IMR-90 (cell line): ENCODE results near the gene TECPR2. TPM values are rescaled to one million over a fixed set of nuclear protein-coding genes. Genes with fewer than 3 reads are reported as not detected.

Experiments used
- ATAC-seq: fragments of 200-7000 bp; cut with Tn5 transposase; 2 replicates; pipeline ENCODE4 v1.9.1; 2020; ENCODE audit warnings: low read depth, mild to moderate bottlenecking, moderate library complexity
- BruUV-seq: library from RNA; stranded (reverse); fragments of 400-500 nt; replicated peaks from 2 replicates; lab custom pipeline; 2021; lab: Mats Ljungman, UMichigan
- CTCF ChIA-PET: fragments of 300-600 bp; formaldehyde crosslinking; extraction: SDS; loops from one replicate; lab custom pipeline; 2021; ENCODE audit warnings: antibody characterized with exemption; lab: Yijun Ruan, JAX
- POLR2A ChIA-PET: fragments of 300-600 bp; sonication (Branson Sonifier 250); formaldehyde crosslinking; loops from one replicate; lab custom pipeline; 2022; ENCODE audit warnings: antibody characterized with exemption; ENCODE audit not compliant: unreplicated experiment; lab: Charles Lee
- DNase-seq: peaks from one replicate; pipeline ENCODE4 v3.0.0; 2013
- H2AFZ ChIP-seq: replicated peaks from 2 replicates; pipeline ENCODE3; 2013; ENCODE audit warnings: low read length, mild to moderate bottlenecking; ENCODE audit not compliant: poor library complexity
- H2AK5ac ChIP-seq: 2 replicates; pipeline ENCODE4 v1.6.1; 2013; ENCODE audit warnings: low read depth, low read length, inconsistent platforms
- H2AK9ac ChIP-seq: replicated peaks from 2 replicates; pipeline ENCODE3; 2013; ENCODE audit warnings: mild to moderate bottlenecking, low read depth, low read length, moderate library complexity; ENCODE audit not compliant: poor library complexity
- H2BK120ac ChIP-seq: 2 replicates; pipeline ENCODE4 v1.6.1; 2013; ENCODE audit warnings: low read depth, low read length, inconsistent platforms
- H2BK15ac ChIP-seq: 3 replicates; pipeline ENCODE4 v1.6.1; 2013; ENCODE audit warnings: low read depth, low read length, inconsistent platforms
- H2BK20ac ChIP-seq: 2 replicates; pipeline ENCODE4 v1.6.1; 2013; ENCODE audit warnings: low read depth, mild to moderate bottlenecking, inconsistent platforms, low read length, moderate library complexity
- H2BK5ac ChIP-seq: 2 replicates; pipeline ENCODE4 v1.6.1; 2013; ENCODE audit warnings: mild to moderate bottlenecking, low read depth, low read length, inconsistent platforms; ENCODE audit not compliant: poor library complexity, severe bottlenecking
- H3K14ac ChIP-seq: replicated peaks from 2 replicates; pipeline ENCODE4 v1.6.1; 2013; ENCODE audit warnings: low read depth, low read length, inconsistent platforms
- H3K18ac ChIP-seq: 2 replicates; pipeline ENCODE4 v1.6.1; 2013; ENCODE audit warnings: low read depth, low read length, control low read depth
- H3K23ac ChIP-seq: 2 replicates; pipeline ENCODE4 v1.6.1; 2013; ENCODE audit warnings: low read depth, low read length, inconsistent platforms
- H3K27ac ChIP-seq: 2 replicates; pipeline ENCODE4 v1.5.1; 2013; ENCODE audit warnings: mild to moderate bottlenecking, control low read depth, low read length; ENCODE audit not compliant: insufficient read depth
- H3K27me3 ChIP-seq: 2 replicates; pipeline ENCODE4 v1.6.1; 2013; ENCODE audit warnings: low read length; ENCODE audit not compliant: control insufficient read depth, insufficient read depth
- H3K36me3 ChIP-seq: 2 replicates; pipeline ENCODE4 v1.6.1; 2013; ENCODE audit warnings: low read length, mixed read lengths; ENCODE audit not compliant: control insufficient read depth, insufficient read depth
- H3K4ac ChIP-seq: 2 replicates; pipeline ENCODE4 v1.6.1; 2013; ENCODE audit warnings: low read depth, low read length, inconsistent platforms
- H3K4me1 ChIP-seq: 2 replicates; pipeline ENCODE4 v1.6.1; 2013; ENCODE audit warnings: low read length, mixed read lengths; ENCODE audit not compliant: control insufficient read depth, insufficient read depth
- H3K4me2 ChIP-seq: 2 replicates; pipeline ENCODE4 v1.6.1; 2013; ENCODE audit warnings: low read depth, mild to moderate bottlenecking, control low read depth, low read length, moderate library complexity
- H3K4me3 ChIP-seq: 2 replicates; pipeline ENCODE4 v1.5.1; 2013; ENCODE audit warnings: low read depth, mild to moderate bottlenecking, control low read depth, low read length, moderate library complexity; ENCODE audit not compliant: insufficient read depth
- H3K56ac ChIP-seq: 2 replicates; pipeline ENCODE4 v1.6.1; 2013; ENCODE audit warnings: low read length, inconsistent platforms; ENCODE audit not compliant: insufficient read depth; ENCODE audit errors: extremely low read depth
- H3K79me1 ChIP-seq, 2 experiments: 2 replicates each; pipeline ENCODE4 v1.6.1; 2013; ENCODE audit warnings: low read length in 2 of 2, inconsistent platforms in 1 of 2, low read depth in 1 of 2
- H3K9ac ChIP-seq: 2 replicates; pipeline ENCODE4 v1.6.1; 2013; ENCODE audit warnings: low read depth, low read length, control low read depth
- H3K9me1 ChIP-seq: 2 replicates; pipeline ENCODE4 v1.6.1; 2013; ENCODE audit warnings: low read length, inconsistent platforms; ENCODE audit not compliant: insufficient read depth
- H3K9me3 ChIP-seq: 2 replicates; pipeline ENCODE4 v1.6.1; 2013; ENCODE audit warnings: low read length; ENCODE audit not compliant: control insufficient read depth, insufficient read depth
- H4K20me1 ChIP-seq: 2 replicates; pipeline ENCODE4 v1.6.1; 2013; ENCODE audit warnings: low read length, inconsistent platforms; ENCODE audit not compliant: insufficient read depth
- H4K5ac ChIP-seq: 2 replicates; pipeline ENCODE4 v1.6.1; 2013; ENCODE audit warnings: mild to moderate bottlenecking, low read depth, low read length, control low read depth
- H4K8ac ChIP-seq, 2 experiments: 2 replicates each; pipeline ENCODE4 v1.6.1; 2013; ENCODE audit warnings: low read depth in 2 of 2, low read length in 2 of 2, control low read depth in 1 of 2, inconsistent platforms in 1 of 2
- H4K91ac ChIP-seq: 2 replicates; pipeline ENCODE4 v1.6.1; 2013; ENCODE audit warnings: low read depth, low read length, inconsistent platforms; ENCODE audit not compliant: insufficient read depth
- BHLHE40 ChIP-seq: fragments of 150-350 bp; IDR thresholded peaks from 2 replicates; pipeline ENCODE4 v1.6.1; 2016; ENCODE audit warnings: mild to moderate bottlenecking, low read depth, low read length
- CEBPB ChIP-seq: IDR thresholded peaks from 2 replicates; pipeline ENCODE4 v1.6.1; 2012; ENCODE audit warnings: low read depth, low read length, improper control_type of control experiment
- CHD1 ChIP-seq: IDR thresholded peaks from 2 replicates; pipeline ENCODE4 v1.6.1; 2012; ENCODE audit warnings: low read depth, low read length, improper control_type of control experiment
- FOS ChIP-seq: fragments of 150-350 bp; IDR thresholded peaks from 2 replicates; pipeline ENCODE4 v1.6.1; 2016; ENCODE audit warnings: low read depth, low read length
- MAFK ChIP-seq: IDR thresholded peaks from 2 replicates; pipeline ENCODE4 v1.6.1; 2012; ENCODE audit warnings: low read depth, low read length, improper control_type of control experiment
- MAZ ChIP-seq: IDR thresholded peaks from 2 replicates; pipeline ENCODE4 v1.6.1; 2012; ENCODE audit warnings: low read depth, mild to moderate bottlenecking, low read length, improper control_type of control experiment, moderate library complexity, borderline replicate concordance
- MXI1 ChIP-seq: IDR thresholded peaks from 2 replicates; pipeline ENCODE4 v1.6.1; 2012; ENCODE audit warnings: low read depth, mild to moderate bottlenecking, low read length, moderate library complexity, borderline replicate concordance
- NFE2L2 ChIP-seq: fragments of 150-350 bp; IDR thresholded peaks from 2 replicates; pipeline ENCODE4 v1.6.1; 2016; ENCODE audit warnings: low read depth, mild to moderate bottlenecking, low read length
- RCOR1 ChIP-seq: IDR thresholded peaks from 2 replicates; pipeline ENCODE4 v1.6.1; 2012; ENCODE audit warnings: mild to moderate bottlenecking, low read length, improper control_type of control experiment; ENCODE audit not compliant: insufficient replicate concordance
- RFX5 ChIP-seq: IDR thresholded peaks from 2 replicates; pipeline ENCODE4 v1.8.0; 2012; ENCODE audit warnings: low read depth, mild to moderate bottlenecking, low read length, moderate library complexity
- SMC3 ChIP-seq: fragments of 150-350 bp; IDR thresholded peaks from 2 replicates; pipeline ENCODE4 v1.6.1; 2016; ENCODE audit warnings: low read depth, mild to moderate bottlenecking, antibody characterized with exemption, low read length, moderate library complexity
- WGBS, 2 experiments: methylation state at CpG; one replicate each; pipeline versions ENCODE4 v1.1.5 to v1.1.7; 2013; ENCODE audit warnings: missing lambda C conversion rate in 2 of 2; ENCODE audit not compliant: insufficient read length in 1 of 2; ENCODE audit errors: extremely low coverage in 2 of 2; 5-methylcytosine and 5-hydroxymethylcytosine counted together
- dilution Hi-C: fragments of 300-500 bp; cut with HindIII; formaldehyde crosslinking; loops from one replicate; pipeline ENCODE4 v1.14.3; 2018; ENCODE audit warnings: low sequenced_read_pairs; ENCODE audit not compliant: unreplicated experiment
- in situ Hi-C: fragments of 300-500 bp; cut with MboI; formaldehyde crosslinking; loops from 3 replicates; pipeline ENCODE4 v1.14.3; 2019; ENCODE audit warnings: low sequenced_read_pairs, inconsistent platforms, mixed read lengths
- intact Hi-C: fragments of 100-400 bp; cut with micrococcal nuclease; formaldehyde crosslinking; loops from 2 replicates; pipeline ENCODE4 v1.10.0; 2022
- polyA plus RNA-seq, 3 experiments: library from polyadenylated mRNA; depleted of rRNA; stranded (reverse); fragments of >200 nt; gene quantifications; 2 replicates each; pipeline ENCODE4 v1.2.3, GENCODE V29; 2012; ENCODE audit warnings: low replicate concordance in 1 of 3
- total RNA-seq: library from RNA; depleted of rRNA; stranded (reverse); fragments of >200 nt; gene quantifications from 2 replicates; pipeline ENCODE4 v1.2.3, GENCODE V29; 2012
- TF ChIP-seq, protein P1 (sequence below): conservative IDR thresholded peaks from 2 replicates; pipeline ENCODE4 v1.5.1; 2012; ENCODE audit warnings: mild to moderate bottlenecking, low read depth, low read length, improper control_type of control experiment
- TF ChIP-seq, protein P2 (sequence below): fragments of 150-350 bp; IDR thresholded peaks from 2 replicates; pipeline ENCODE4 v1.6.1; 2017; ENCODE audit warnings: mild to moderate bottlenecking, antibody characterized with exemption, low read length, low read depth

Gene TECPR2
- total and polyA plus RNA-seq, 2 of the 4 experiments (the other 2 are of a cell fraction) = 9.5 to 11.7 TPM

DNA sequence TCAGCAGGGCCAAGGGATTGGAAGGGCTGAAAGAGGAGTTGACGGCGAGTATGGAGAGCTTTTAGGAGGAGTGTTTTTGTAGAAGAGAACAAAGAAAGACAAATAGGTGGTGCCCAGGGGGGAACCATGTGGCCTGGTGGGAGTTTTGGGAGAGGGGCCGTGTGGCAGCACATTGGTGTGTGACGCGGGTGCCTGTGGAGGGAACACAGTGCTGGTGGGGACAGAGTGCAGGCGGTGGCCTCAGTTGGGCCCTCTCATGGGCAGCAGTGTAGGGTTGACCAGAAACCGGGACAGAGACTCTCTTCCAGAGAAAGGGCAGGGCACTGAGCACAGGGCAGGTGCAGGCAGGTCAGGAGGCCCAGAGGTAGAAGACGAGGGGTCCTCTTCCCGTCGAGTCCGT lies 56.5 kb downstream of the TECPR2 start:
- WGBS, 2 experiments = 91% methylated on average over 9 of the region's 11 CpGs; no CpG with 5 or more reads in 1 of the 2 experiments
- no peak overlapping the region for H3K9ac ChIP-seq
- DNase-seq (no peak), ATAC-seq (no peak)
- H2BK20ac ChIP-seq = no peak overlapping the region
- peaks cover 24% of the 10 kb centered on the region for H3K36me3 ChIP-seq
- H3K4me2 ChIP-seq = no peak overlapping the region
- H3K4me1 ChIP-seq = no peaks in the 10 kb centered on the region
- H4K5ac ChIP-seq = no peak overlapping the region
- H2AK5ac ChIP-seq = no peak overlapping the region
- no peak overlapping the region for H2BK120ac ChIP-seq
- peaks cover 10% of the 10 kb centered on the region for H3K9me1 ChIP-seq
- H2BK15ac ChIP-seq = no peak overlapping the region
- no peak overlapping the region for H4K8ac ChIP-seq
- no peak overlapping the region for H3K14ac ChIP-seq
- H2AFZ ChIP-seq = no peak overlapping the region
- intact Hi-C loops (no loop called here), dilution Hi-C loops (no loop called here), in situ Hi-C loops (no loop called here)
- TF ChIP-seq, protein P1, sequence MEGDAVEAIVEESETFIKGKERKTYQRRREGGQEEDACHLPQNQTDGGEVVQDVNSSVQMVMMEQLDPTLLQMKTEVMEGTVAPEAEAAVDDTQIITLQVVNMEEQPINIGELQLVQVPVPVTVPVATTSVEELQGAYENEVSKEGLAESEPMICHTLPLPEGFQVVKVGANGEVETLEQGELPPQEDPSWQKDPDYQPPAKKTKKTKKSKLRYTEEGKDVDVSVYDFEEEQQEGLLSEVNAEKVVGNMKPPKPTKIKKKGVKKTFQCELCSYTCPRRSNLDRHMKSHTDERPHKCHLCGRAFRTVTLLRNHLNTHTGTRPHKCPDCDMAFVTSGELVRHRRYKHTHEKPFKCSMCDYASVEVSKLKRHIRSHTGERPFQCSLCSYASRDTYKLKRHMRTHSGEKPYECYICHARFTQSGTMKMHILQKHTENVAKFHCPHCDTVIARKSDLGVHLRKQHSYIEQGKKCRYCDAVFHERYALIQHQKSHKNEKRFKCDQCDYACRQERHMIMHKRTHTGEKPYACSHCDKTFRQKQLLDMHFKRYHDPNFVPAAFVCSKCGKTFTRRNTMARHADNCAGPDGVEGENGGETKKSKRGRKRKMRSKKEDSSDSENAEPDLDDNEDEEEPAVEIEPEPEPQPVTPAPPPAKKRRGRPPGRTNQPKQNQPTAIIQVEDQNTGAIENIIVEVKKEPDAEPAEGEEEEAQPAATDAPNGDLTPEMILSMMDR = no peak
- TF ChIP-seq, protein P2, sequence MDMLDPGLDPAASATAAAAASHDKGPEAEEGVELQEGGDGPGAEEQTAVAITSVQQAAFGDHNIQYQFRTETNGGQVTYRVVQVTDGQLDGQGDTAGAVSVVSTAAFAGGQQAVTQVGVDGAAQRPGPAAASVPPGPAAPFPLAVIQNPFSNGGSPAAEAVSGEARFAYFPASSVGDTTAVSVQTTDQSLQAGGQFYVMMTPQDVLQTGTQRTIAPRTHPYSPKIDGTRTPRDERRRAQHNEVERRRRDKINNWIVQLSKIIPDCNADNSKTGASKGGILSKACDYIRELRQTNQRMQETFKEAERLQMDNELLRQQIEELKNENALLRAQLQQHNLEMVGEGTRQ = no peak
- no peak for TF ChIP-seq CHD1
- TF ChIP-seq RCOR1 = no peak
- TF ChIP-seq CEBPB = no peak
- TF ChIP-seq NFE2L2 = no peak
- TF ChIP-seq BHLHE40 = no peak
- TF ChIP-seq MAFK = no peak
- no peak for TF ChIP-seq MAZ
- TF ChIP-seq SMC3 = no peak
- no peak for TF ChIP-seq RFX5
- TF ChIP-seq MXI1 = no peak
- TF ChIP-seq FOS = no peak
- H3K9me3 ChIP-seq = no peaks in the 10 kb centered on the region
- no peak overlapping the region for H3K56ac ChIP-seq
- no peak overlapping the region for H2AK9ac ChIP-seq
- BruUV-seq = no TSS peak
- H4K91ac ChIP-seq = no peak overlapping the region
- H3K18ac ChIP-seq = no peak overlapping the region
- H3K27me3 ChIP-seq = no peaks in the 10 kb centered on the region
- no peak overlapping the region for H3K4me3 ChIP-seq
- no peaks in the 10 kb centered on the region for H4K20me1 ChIP-seq
- ChIA-PET POLR2A (no interaction called here), CTCF (no interaction called here)
- no peak overlapping the region for H3K4ac ChIP-seq
- no peak overlapping the region for H3K27ac ChIP-seq
- H3K79me1 ChIP-seq = peaks cover 0 to 8% of the 10 kb centered on the region in 2 experiments; a peak in 2 of 4 replicates
- H3K23ac ChIP-seq = no peak overlapping the region
- no peak overlapping the region for H2BK5ac ChIP-seq
